Glutamatergic neuron (in vitro differentiated cells): Measurements from ENCODE around the gene XRCC1. TPM values are rescaled to one million over a fixed set of nuclear protein-coding genes. Genes with fewer than 3 reads are reported as not detected.

Experiments
- DNase-seq: peaks from one replicate; pipeline ENCODE4 v3.0.0; 2022
- H3K27ac Mint-ChIP-seq: one replicate; pipeline ENCODE4 v1.8.0; 2020; ENCODE audit warnings: mild to moderate bottlenecking, mixed read lengths, inconsistent platforms; ENCODE audit not compliant: unreplicated experiment
- H3K27me3 Mint-ChIP-seq: one replicate; pipeline ENCODE4 v1.8.0; 2020; ENCODE audit warnings: mild to moderate bottlenecking, moderate library complexity, mixed read lengths, inconsistent platforms; ENCODE audit not compliant: unreplicated experiment
- H3K36me3 Mint-ChIP-seq: one replicate; pipeline ENCODE4 v1.8.0; 2020; ENCODE audit warnings: mild to moderate bottlenecking, mixed read lengths, inconsistent platforms; ENCODE audit not compliant: unreplicated experiment
- H3K4me1 Mint-ChIP-seq: one replicate; pipeline ENCODE4 v1.8.0; 2020; ENCODE audit warnings: mild to moderate bottlenecking, low read depth, mixed read lengths, inconsistent platforms; ENCODE audit not compliant: unreplicated experiment
- H3K4me3 Mint-ChIP-seq: one replicate; pipeline ENCODE4 v1.8.0; 2020; ENCODE audit warnings: mild to moderate bottlenecking, mixed read lengths, inconsistent platforms; ENCODE audit not compliant: unreplicated experiment
- H3K9me3 Mint-ChIP-seq: one replicate; pipeline ENCODE4 v1.8.0; 2020; ENCODE audit warnings: mild to moderate bottlenecking, moderate library complexity, mixed read lengths, inconsistent platforms; ENCODE audit not compliant: unreplicated experiment
- long read RNA-seq: library from polyadenylated mRNA; unstranded; transcript quantifications from one replicate; pipeline ENCODE4 v2.0.0, GENCODE V29; 2020; ENCODE audit not compliant: unreplicated experiment
- total RNA-seq: library from RNA; stranded (reverse); fragmentation: NEBNext Ultra II Directional; extraction: Animal tissue kit (Norgen Biotek cat#: 25700); gene quantifications from one replicate; pipeline ENCODE4 v1.2.1, GENCODE V29; 2021; ENCODE audit not compliant: unreplicated experiment
- TF ChIP-seq, protein P1 (sequence below): fragments of 200-600 bp; sonication (generic); IDR thresholded peaks from one replicate; pipeline ENCODE4 v1.5.0; 2021; ENCODE audit not compliant: partially characterized antibody, unreplicated experiment

XRCC1 gene, protein sequence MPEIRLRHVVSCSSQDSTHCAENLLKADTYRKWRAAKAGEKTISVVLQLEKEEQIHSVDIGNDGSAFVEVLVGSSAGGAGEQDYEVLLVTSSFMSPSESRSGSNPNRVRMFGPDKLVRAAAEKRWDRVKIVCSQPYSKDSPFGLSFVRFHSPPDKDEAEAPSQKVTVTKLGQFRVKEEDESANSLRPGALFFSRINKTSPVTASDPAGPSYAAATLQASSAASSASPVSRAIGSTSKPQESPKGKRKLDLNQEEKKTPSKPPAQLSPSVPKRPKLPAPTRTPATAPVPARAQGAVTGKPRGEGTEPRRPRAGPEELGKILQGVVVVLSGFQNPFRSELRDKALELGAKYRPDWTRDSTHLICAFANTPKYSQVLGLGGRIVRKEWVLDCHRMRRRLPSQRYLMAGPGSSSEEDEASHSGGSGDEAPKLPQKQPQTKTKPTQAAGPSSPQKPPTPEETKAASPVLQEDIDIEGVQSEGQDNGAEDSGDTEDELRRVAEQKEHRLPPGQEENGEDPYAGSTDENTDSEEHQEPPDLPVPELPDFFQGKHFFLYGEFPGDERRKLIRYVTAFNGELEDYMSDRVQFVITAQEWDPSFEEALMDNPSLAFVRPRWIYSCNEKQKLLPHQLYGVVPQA
- total RNA-seq = 39.5 TPM
- long read RNA-seq, transcript XRCC1-201 (17 exons, 2,802 nt) = major isoform, 25 of 37 reads
- long read RNA-seq, partial matches to known transcripts = 5 of 37 reads
- long read RNA-seq, other reads (novel, unspliced or antisense) = 5 of 37 reads

DNA sequence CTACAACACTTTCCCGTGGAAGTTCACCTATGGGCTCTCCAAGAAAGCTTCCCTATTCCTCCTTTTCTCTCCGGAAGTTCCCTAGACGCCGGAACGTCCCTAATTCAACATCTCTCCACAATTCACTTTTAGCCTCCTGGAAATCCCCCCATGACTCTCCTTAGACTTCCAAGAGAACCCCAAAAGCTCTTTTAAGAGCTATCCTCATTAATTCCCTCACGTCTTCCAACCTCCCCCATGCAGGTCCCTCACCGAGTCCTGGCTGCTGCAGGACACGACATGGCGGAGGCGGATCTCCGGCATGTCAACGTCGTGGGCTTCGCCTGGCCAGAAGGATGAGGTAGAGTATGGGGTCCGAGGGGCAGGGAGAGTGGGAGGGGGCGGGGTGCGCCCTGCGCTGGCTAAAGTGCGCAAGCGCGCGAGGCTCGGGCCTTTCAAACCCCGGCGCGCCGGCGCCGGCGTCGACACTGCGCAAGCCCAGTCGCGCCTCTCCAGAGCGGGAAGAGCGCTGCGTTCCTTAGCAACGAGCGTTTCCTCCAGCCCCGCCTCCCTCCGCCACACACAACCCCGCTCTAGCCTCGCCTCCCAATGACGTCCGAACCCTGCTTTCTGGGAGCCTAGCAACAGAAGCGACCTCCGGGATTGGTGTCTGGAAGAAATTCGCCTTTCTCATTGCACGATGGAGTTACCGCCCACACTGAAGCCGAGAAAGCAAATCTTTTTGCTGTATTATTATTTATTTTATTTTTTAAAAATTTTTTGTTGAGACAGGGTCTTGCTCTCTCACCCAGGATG is at the start of gene XRCC1, which contains the start of gene PINLYP:
Gene XRCC1, minus strand, starts transcription at position 372 of the 795 bp plus-strand sequence. Its CDS starts 69 bp downstream, at position 303.
Gene PINLYP, plus strand, starts transcription at position 646 of the 795 bp plus-strand sequence. CDS start 1,391 bp downstream, outside the sequence.
- peak within 1 kb of the TSS; percentile 96 for H3K27ac Mint-ChIP-seq

DNA sequence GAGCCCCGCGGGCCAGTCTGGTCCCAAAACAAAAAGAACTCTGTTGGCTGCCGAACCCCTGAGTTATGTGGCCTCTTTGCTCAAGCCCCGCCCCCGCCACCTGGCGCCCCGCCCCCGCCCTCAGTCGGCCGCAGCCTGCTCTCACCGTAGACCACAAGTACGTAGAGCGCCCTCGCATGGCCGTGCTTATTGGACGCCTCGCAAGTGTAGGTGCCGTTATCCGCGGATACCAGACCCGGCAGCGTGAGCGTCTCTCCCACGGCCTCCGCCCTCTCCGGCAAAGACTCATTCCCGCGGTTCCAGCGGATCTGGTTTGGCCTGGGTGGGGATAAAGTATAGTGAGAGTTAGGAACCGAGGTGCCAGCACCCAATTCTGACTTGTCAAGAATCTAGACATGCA is 49.6 kb upstream of the XRCC1 start:
- Mint-ChIP-seq H3K9me3 (peaks cover 6% of the 10 kb centered on the region), H3K36me3 (peaks cover 8% of the 10 kb centered on the region), H3K27me3 (peaks cover 8% of the 10 kb centered on the region), H3K27ac (no peak overlapping the region), H3K4me3 (no peak overlapping the region), H3K4me1 (peaks cover 21% of the 10 kb centered on the region)
- peak; percentile 76 for DNase-seq
- TF ChIP-seq, protein P1, sequence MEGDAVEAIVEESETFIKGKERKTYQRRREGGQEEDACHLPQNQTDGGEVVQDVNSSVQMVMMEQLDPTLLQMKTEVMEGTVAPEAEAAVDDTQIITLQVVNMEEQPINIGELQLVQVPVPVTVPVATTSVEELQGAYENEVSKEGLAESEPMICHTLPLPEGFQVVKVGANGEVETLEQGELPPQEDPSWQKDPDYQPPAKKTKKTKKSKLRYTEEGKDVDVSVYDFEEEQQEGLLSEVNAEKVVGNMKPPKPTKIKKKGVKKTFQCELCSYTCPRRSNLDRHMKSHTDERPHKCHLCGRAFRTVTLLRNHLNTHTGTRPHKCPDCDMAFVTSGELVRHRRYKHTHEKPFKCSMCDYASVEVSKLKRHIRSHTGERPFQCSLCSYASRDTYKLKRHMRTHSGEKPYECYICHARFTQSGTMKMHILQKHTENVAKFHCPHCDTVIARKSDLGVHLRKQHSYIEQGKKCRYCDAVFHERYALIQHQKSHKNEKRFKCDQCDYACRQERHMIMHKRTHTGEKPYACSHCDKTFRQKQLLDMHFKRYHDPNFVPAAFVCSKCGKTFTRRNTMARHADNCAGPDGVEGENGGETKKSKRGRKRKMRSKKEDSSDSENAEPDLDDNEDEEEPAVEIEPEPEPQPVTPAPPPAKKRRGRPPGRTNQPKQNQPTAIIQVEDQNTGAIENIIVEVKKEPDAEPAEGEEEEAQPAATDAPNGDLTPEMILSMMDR = peak; percentile 31

More for the DNA sequence above, at the start of gene XRCC1, which contains the start of gene PINLYP:
- TF ChIP-seq, protein P1 = no peak
- Mint-ChIP-seq H3K36me3 (no peaks in the 10 kb centered on the region), H3K9me3 (peaks cover 17% of the 10 kb centered on the region), H3K27me3 (peaks cover 5% of the 10 kb centered on the region), H3K4me1 (peaks cover 14% of the 10 kb centered on the region), H3K4me3 (peak within 1 kb of the TSS; percentile 100)
- peak; percentile 97 for DNase-seq

DNA sequence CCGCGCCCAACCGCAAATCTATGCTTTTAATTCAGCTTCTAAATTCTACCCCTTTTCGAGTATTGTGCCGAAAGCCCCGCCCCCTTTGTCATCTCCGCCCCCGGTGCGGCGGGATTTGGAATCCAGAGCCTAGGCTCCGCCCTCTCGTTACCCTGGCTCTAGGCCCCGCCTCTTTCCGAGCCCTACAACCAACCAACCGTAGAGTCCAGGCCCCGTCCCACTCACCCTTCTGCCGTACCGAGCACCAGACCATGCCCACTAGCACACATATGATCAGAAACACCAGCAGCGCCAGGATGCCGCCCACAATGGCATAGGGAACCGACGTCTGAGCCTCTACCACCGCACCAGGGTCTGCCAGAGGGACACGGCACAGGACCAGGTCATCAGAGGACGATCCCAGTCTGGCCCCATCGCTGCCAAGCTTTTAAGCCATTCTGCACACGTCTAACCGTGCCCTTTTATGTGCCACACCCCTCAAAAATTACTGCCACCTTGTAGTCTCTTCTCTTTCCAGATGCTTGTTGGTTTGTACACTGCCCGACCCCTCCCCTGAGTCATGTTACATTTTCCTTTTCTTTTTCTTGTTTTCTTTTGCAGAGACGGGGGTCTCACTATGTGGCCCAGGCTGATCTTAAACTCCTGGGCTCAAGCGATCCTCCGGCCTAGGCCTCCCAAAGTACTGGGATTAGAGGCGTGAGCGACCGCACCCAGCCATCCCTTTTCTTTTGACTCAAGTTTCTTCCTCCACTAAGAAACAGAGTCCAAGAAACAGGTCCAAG is 48.8 kb upstream of the XRCC1 start:
- H3K4me3 Mint-ChIP-seq = no peak overlapping the region
- H3K36me3 Mint-ChIP-seq = peaks cover 8% of the 10 kb centered on the region
- no peak for DNase-seq
- TF ChIP-seq, protein P1 = no peak
- H3K4me1 Mint-ChIP-seq = peaks cover 23% of the 10 kb centered on the region
- H3K27me3 Mint-ChIP-seq = peaks cover 13% of the 10 kb centered on the region
- H3K9me3 Mint-ChIP-seq = peaks cover 11% of the 10 kb centered on the region
- peak overlapping the region; percentile 14 for H3K27ac Mint-ChIP-seq

DNA sequence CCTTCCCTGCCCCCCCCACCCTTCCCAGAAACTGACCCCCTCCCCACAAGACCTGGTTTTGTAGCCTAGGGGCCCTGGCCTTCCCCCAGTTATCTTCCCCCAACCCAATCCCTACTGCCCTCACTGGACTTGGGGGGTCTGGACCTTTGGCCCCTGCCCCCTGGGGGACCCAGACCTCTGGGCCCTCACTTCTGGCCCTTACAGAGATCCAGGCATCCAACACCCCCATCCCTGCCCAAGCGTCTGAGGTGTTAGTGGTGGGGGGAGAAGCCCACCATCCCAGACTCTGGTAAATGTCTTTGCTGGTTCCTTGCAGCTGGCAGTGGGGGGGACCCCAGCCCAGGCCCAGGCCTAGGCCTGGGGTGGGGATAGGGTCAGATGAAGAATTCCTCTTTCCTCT is 47.6 kb upstream of the XRCC1 start:
- peaks cover 14% of the 10 kb centered on the region for H3K9me3 Mint-ChIP-seq
- H3K27ac Mint-ChIP-seq = no peak overlapping the region
- H3K4me3 Mint-ChIP-seq = no peak overlapping the region

More for the DNA sequence above, 47.6 kb upstream of the XRCC1 start:
- Mint-ChIP-seq H3K27me3 (peaks cover 14% of the 10 kb centered on the region), H3K4me1 (peaks cover 19% of the 10 kb centered on the region), H3K36me3 (peaks cover 8% of the 10 kb centered on the region)
- TF ChIP-seq, protein P1 = no peak
- DNase-seq = no peak
